ENCODE data around the gene SLC9A5.

GRCh38 chr16:67296420-67296819, 47.6 kb downstream of the SLC9A5 start:
- TF ChIP-seq CTCF (IDR thresholded peaks at IDR 0.05) (no peak), POLR2A (IDR thresholded peaks at IDR 0.05) (no peak)

Measured in esophagus squamous epithelium (tissue), 4 donors.